ENCODE results near the gene ZNG1A.
"Not testable (repeated sequence)": the region's sequence is repeated elsewhere in the genome, so short reads cannot be mapped to it uniquely, and the experiment has no call there.

Gene ZNG1A

GRCh38 chr9:214648-215493, 36.0 kb upstream of the ZNG1A start, which contains the start of gene DOCK8:
Gene DOCK8, plus strand, starts transcription at chr9:214865. Its CDS starts 112 bp downstream, at chr9:214977.
- Histone ChIP-seq H3K36me3 (ENCODE audit: control insufficient read depth in 1 of 2, insufficient read depth in 2 of 2, low read length in 2 of 2) (no peaks in the 10 kb centered on the region), H3K4me3 (ENCODE audit: low read depth in 1 of 2, low read length in 2 of 2) (peak within 1 kb of the TSS; percentile 65 to 68), H3K27me3 (ENCODE audit: low read depth, low read length) (no peaks in the 10 kb centered on the region), H3K27ac (ENCODE audit: low read length) (peak within 1 kb of the TSS; percentile 48), H3K4me1 (ENCODE audit: control insufficient read depth in 1 of 2, insufficient read depth in 2 of 2, low read length in 2 of 2) (no peaks in the 10 kb centered on the region), H3K9me3 (ENCODE audit: control insufficient read depth in 1 of 2, low read length in 2 of 2) (no peaks in the 10 kb centered on the region)

DNA sequence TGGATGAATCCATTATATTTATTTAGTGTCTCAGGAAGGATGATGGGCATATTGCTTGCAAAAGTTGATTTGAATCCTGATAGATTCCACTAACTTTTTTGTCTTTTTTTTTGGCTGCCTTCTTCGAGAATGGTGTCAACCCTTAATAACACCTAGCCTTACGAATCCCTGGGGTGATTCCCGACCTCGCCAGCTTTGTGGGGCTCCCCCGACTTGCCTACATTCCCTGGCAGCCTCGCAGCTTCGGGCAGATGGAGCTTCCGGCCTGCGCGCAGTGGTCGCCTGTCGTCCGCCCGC, 35.4 kb upstream of the ZNG1A start:
- Histone ChIP-seq H3K27me3 (ENCODE audit: low read depth, low read length) (no peaks in the 10 kb centered on the region), H3K4me1 (ENCODE audit: control insufficient read depth in 1 of 2, insufficient read depth in 2 of 2, low read length in 2 of 2) (no peaks in the 10 kb centered on the region), H3K9me3 (ENCODE audit: control insufficient read depth in 1 of 2, low read length in 2 of 2) (no peaks in the 10 kb centered on the region), H3K36me3 (ENCODE audit: control insufficient read depth in 1 of 2, insufficient read depth in 2 of 2, low read length in 2 of 2) (no peaks in the 10 kb centered on the region), H3K27ac (ENCODE audit: low read length) (peak overlapping the region; percentile 33), H3K4me3 (ENCODE audit: low read depth in 1 of 2, low read length in 2 of 2) (peak overlapping the region; percentile 17 to 68)

GRCh38 chr9:213901-214300, 35.0 kb upstream of the ZNG1A start:
- not testable (repeated sequence) for H3K36me3 ChIP-seq (ENCODE audit: control insufficient read depth in 1 of 2, insufficient read depth in 2 of 2, low read length in 2 of 2); H3K4me1 ChIP-seq (ENCODE audit: control insufficient read depth in 1 of 2, insufficient read depth in 2 of 2, low read length in 2 of 2); H3K27me3 ChIP-seq (ENCODE audit: low read depth, low read length); H3K9me3 ChIP-seq (ENCODE audit: control insufficient read depth in 1 of 2, low read length in 2 of 2)
- Histone ChIP-seq H3K4me3 (ENCODE audit: low read depth in 1 of 2, low read length in 2 of 2) (peak overlapping the region; percentile 17 to 68), H3K27ac (ENCODE audit: low read length) (peak overlapping the region; percentile 33)

DNA sequence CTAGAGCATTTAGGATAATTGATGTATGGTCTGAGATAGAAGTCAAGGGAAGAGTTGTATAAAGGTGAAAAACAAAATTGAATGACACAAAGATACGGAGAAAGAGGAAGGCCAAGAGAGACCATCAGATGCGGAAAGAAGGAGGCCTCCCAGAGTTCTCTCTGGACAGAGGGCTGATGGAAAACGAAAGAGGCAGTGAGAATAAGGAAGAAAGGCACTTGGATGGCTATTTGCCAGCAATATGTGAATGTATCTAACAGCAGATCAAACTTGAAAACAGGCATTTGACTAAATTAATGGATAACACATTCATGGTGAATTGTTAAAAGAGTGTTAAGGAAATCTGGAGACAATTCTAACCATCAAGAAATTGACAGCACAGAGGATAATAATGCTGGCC, 33.4 kb upstream of the ZNG1A start:
- Histone ChIP-seq H3K36me3 (ENCODE audit: control insufficient read depth in 1 of 2, insufficient read depth in 2 of 2, low read length in 2 of 2) (no peaks in the 10 kb centered on the region), H3K9me3 (ENCODE audit: control insufficient read depth in 1 of 2, low read length in 2 of 2) (no peaks in the 10 kb centered on the region), H3K4me3 (ENCODE audit: low read depth in 1 of 2, low read length in 2 of 2) (no peak overlapping the region), H3K27ac (ENCODE audit: low read length) (peak overlapping the region; percentile 46), H3K4me1 (ENCODE audit: control insufficient read depth in 1 of 2, insufficient read depth in 2 of 2, low read length in 2 of 2) (no peaks in the 10 kb centered on the region), H3K27me3 (ENCODE audit: low read depth, low read length) (no peaks in the 10 kb centered on the region)

DNA sequence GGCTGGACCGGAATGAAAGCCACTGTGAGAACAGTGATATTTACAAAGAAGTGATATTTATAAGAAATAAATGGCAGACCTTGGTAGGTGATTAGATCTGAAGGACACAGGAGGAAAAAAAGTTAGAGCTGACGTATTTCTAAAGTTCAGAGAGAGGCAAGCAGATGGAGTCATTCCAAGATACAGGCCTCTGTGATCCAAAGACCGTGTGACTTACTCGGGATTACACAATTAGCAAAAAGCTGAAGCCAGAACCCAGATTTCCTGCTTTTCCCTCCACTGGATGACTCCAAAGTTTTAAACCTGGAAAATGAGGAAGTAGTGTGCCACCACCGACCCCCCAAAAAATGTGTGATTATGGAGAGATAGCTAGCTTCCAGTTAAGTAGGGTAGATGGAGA, 32.7 kb upstream of the ZNG1A start:
- no peaks in the 10 kb centered on the region for H3K27me3 ChIP-seq (ENCODE audit: low read depth, low read length)
- H3K9me3 ChIP-seq (ENCODE audit: control insufficient read depth in 1 of 2, low read length in 2 of 2): no peaks in the 10 kb centered on the region
- no peak overlapping the region for H3K4me3 ChIP-seq (ENCODE audit: low read depth in 1 of 2, low read length in 2 of 2)
- H3K27ac ChIP-seq (ENCODE audit: low read length): no peak overlapping the region
- no peaks in the 10 kb centered on the region for H3K4me1 ChIP-seq (ENCODE audit: control insufficient read depth in 1 of 2, insufficient read depth in 2 of 2, low read length in 2 of 2)
- H3K36me3 ChIP-seq (ENCODE audit: control insufficient read depth in 1 of 2, insufficient read depth in 2 of 2, low read length in 2 of 2): no peaks in the 10 kb centered on the region

GRCh38 chr9:211036-211435, 32.2 kb upstream of the ZNG1A start:
- no peak overlapping the region for H3K4me3 ChIP-seq (ENCODE audit: low read depth in 1 of 2, low read length in 2 of 2)
- no peak overlapping the region for H3K27ac ChIP-seq (ENCODE audit: low read length)
- no peaks in the 10 kb centered on the region for H3K4me1 ChIP-seq (ENCODE audit: control insufficient read depth in 1 of 2, insufficient read depth in 2 of 2, low read length in 2 of 2)
- no peaks in the 10 kb centered on the region for H3K9me3 ChIP-seq (ENCODE audit: control insufficient read depth in 1 of 2, low read length in 2 of 2)
- no peaks in the 10 kb centered on the region for H3K36me3 ChIP-seq (ENCODE audit: control insufficient read depth in 1 of 2, insufficient read depth in 2 of 2, low read length in 2 of 2)
- H3K27me3 ChIP-seq (ENCODE audit: low read depth, low read length): no peaks in the 10 kb centered on the region

GRCh38 chr9:209143-209758, 30.4 kb upstream of the ZNG1A start:
- no peaks in the 10 kb centered on the region for H3K36me3 ChIP-seq (ENCODE audit: control insufficient read depth in 1 of 2, insufficient read depth in 2 of 2, low read length in 2 of 2)
- no peaks in the 10 kb centered on the region for H3K4me1 ChIP-seq (ENCODE audit: control insufficient read depth in 1 of 2, insufficient read depth in 2 of 2, low read length in 2 of 2)
- no peaks in the 10 kb centered on the region for H3K27me3 ChIP-seq (ENCODE audit: low read depth, low read length)
- H3K4me3 ChIP-seq (ENCODE audit: low read depth in 1 of 2, low read length in 2 of 2): no peak overlapping the region
- H3K9me3 ChIP-seq (ENCODE audit: control insufficient read depth in 1 of 2, low read length in 2 of 2): no peaks in the 10 kb centered on the region
- H3K27ac ChIP-seq (ENCODE audit: low read length): no peak overlapping the region

DNA sequence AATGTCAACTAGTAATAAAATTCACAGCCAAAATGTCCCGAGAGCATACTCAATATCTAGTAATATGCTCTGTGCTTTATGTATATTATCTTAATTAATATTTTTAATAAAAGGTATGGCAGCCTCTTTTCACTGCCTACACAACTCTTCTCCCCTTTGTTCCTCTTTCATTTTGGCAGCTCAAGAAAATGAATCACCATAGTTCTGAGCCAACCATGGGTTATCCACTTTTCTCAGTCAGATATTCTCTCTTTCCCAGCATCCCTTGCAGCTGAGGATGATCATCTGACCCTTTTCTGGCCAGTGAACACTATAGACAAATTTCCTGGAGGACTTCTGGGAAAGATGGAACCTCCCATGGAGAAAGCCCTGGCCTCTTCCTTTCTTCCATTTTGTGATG, 27.6 kb upstream of the ZNG1A start:
- Histone ChIP-seq H3K9me3 (ENCODE audit: control insufficient read depth in 1 of 2, low read length in 2 of 2) (no peaks in the 10 kb centered on the region), H3K4me1 (ENCODE audit: control insufficient read depth in 1 of 2, insufficient read depth in 2 of 2, low read length in 2 of 2) (no peaks in the 10 kb centered on the region), H3K27me3 (ENCODE audit: low read depth, low read length) (no peaks in the 10 kb centered on the region), H3K27ac (ENCODE audit: low read length) (no peak overlapping the region), H3K36me3 (ENCODE audit: control insufficient read depth in 1 of 2, insufficient read depth in 2 of 2, low read length in 2 of 2) (no peaks in the 10 kb centered on the region), H3K4me3 (ENCODE audit: low read depth in 1 of 2, low read length in 2 of 2) (no peak overlapping the region)

DNA sequence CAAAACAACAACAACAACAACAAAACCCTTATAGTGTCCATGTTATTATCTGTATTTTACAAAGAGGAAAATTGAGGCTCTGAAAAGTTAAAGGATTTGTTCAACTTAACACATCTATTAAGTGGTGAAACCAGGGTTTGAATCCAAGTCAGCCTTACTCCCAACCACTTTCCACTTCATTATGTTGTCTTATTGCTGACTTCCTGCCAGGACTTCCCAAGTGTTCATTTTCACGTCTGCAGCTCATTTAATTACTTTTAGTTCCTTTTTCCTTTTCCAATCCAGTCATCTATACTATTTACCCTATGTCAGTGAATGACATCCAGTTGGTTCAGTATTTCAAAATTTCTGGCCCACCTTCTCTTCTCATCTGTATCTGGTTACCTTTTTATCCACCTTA, 20.7 kb upstream of the ZNG1A start:
- not testable (repeated sequence) for H3K4me1 ChIP-seq (ENCODE audit: control insufficient read depth in 1 of 2, insufficient read depth in 2 of 2, low read length in 2 of 2); H3K4me3 ChIP-seq (ENCODE audit: low read depth in 1 of 2, low read length in 2 of 2)

GRCh38 chr9:178140-178825, 573 bp downstream of the ZNG1A start:
- not testable (repeated sequence) for H3K36me3 ChIP-seq (ENCODE audit: control insufficient read depth in 1 of 2, insufficient read depth in 2 of 2, low read length in 2 of 2); H3K4me3 ChIP-seq (ENCODE audit: low read depth in 1 of 2, low read length in 2 of 2); H3K4me1 ChIP-seq (ENCODE audit: control insufficient read depth in 1 of 2, insufficient read depth in 2 of 2, low read length in 2 of 2); H3K27me3 ChIP-seq (ENCODE audit: low read depth, low read length); H3K9me3 ChIP-seq (ENCODE audit: control insufficient read depth in 1 of 2, low read length in 2 of 2); H3K27ac ChIP-seq (ENCODE audit: low read length)

More for the DNA sequence above, 20.7 kb upstream of the ZNG1A start:
- H3K9me3 ChIP-seq (ENCODE audit: control insufficient read depth in 1 of 2, low read length in 2 of 2); H3K27me3 ChIP-seq (ENCODE audit: low read depth, low read length); H3K27ac ChIP-seq (ENCODE audit: low read length); H3K36me3 ChIP-seq (ENCODE audit: control insufficient read depth in 1 of 2, insufficient read depth in 2 of 2, low read length in 2 of 2): not testable (repeated sequence)

GRCh38 chr9:169757-170156, 9.1 kb downstream of the ZNG1A start:
- H3K36me3 ChIP-seq (ENCODE audit: control insufficient read depth in 1 of 2, insufficient read depth in 2 of 2, low read length in 2 of 2); H3K27ac ChIP-seq (ENCODE audit: low read length); H3K4me3 ChIP-seq (ENCODE audit: low read depth in 1 of 2, low read length in 2 of 2); H3K27me3 ChIP-seq (ENCODE audit: low read depth, low read length); H3K4me1 ChIP-seq (ENCODE audit: control insufficient read depth in 1 of 2, insufficient read depth in 2 of 2, low read length in 2 of 2); H3K9me3 ChIP-seq (ENCODE audit: control insufficient read depth in 1 of 2, low read length in 2 of 2): not testable (repeated sequence)

All from muscle layer of duodenum (tissue), 2 donors.